Neural cell (in vitro differentiated cells): Measurements from ENCODE around the gene RELN. TPM values are rescaled to one million over a fixed set of nuclear protein-coding genes. Genes with fewer than 3 reads are reported as not detected.
A peak's percentile ranks its signal among the peaks of the same experiment; 100 is the strongest.

Source experiments
- H2AFZ ChIP-seq: fragments of 200-600, 300-800 bp; sonication (generic), shearing (Covaris generic); 2 replicates; pipeline ENCODE4 v1.6.0; 2014; ENCODE audit warnings: low read depth, mild to moderate bottlenecking, antibody characterized with exemption, low read length, moderate library complexity
- H3F3A ChIP-seq: fragments of 200-600 bp; shearing (Covaris generic); 2 replicates; pipeline ENCODE4 v1.6.1; 2016; ENCODE audit warnings: mild to moderate bottlenecking, moderate library complexity, mixed read lengths, antibody characterized with exemption, low read length; ENCODE audit not compliant: insufficient read depth, poor library complexity, severe bottlenecking
- H3K27ac ChIP-seq: fragments of 200-600, 300-800 bp; sonication (generic), shearing (Covaris generic); 2 replicates; pipeline ENCODE4 v1.5.1; 2014; ENCODE audit warnings: mild to moderate bottlenecking, low read length, moderate library complexity
- H3K27me3 ChIP-seq: fragments of 300-800, 200-600 bp; sonication (generic), shearing (Covaris generic); 2 replicates; pipeline ENCODE4 v1.6.0; 2014; ENCODE audit warnings: mild to moderate bottlenecking, low read depth, low read length, moderate library complexity; ENCODE audit not compliant: insufficient read depth
- H3K36me3 ChIP-seq: fragments of 300-800, 200-600 bp; sonication (generic), shearing (Covaris generic); 2 replicates; pipeline ENCODE4 v1.5.1; 2014; ENCODE audit warnings: mild to moderate bottlenecking, antibody characterized with exemption, low read length, moderate library complexity; ENCODE audit not compliant: insufficient read depth
- H3K4me2 ChIP-seq: fragments of 300-800, 200-600 bp; sonication (generic), shearing (Covaris generic); 2 replicates; pipeline ENCODE4 v1.6.0; 2014; ENCODE audit warnings: mild to moderate bottlenecking, low read length
- H3K4me3 ChIP-seq: fragments of 300-800, 200-600 bp; sonication (generic), shearing (Covaris generic); 2 replicates; pipeline ENCODE4 v1.5.1; 2014; ENCODE audit warnings: mild to moderate bottlenecking, low read length, moderate library complexity
- H3K79me2 ChIP-seq: fragments of 200-600 bp; shearing (Covaris generic); replicated peaks from 2 replicates; pipeline ENCODE4 v1.6.0; 2014; ENCODE audit warnings: mild to moderate bottlenecking, low read length, moderate library complexity; ENCODE audit not compliant: insufficient read depth
- H3K9ac ChIP-seq: fragments of 300-800, 200-600 bp; sonication (generic), shearing (Covaris generic); 2 replicates; pipeline ENCODE4 v1.6.1; 2016; ENCODE audit warnings: mild to moderate bottlenecking, low read length, mixed read lengths
- H3K9me2 ChIP-seq: fragments of 200-600 bp; shearing (Covaris generic); 2 replicates; pipeline ENCODE4 v1.6.1; 2016; ENCODE audit warnings: mild to moderate bottlenecking, low read length, mixed read lengths; ENCODE audit not compliant: insufficient read depth
- H3K9me3 ChIP-seq: fragments of 200-600, 300-800 bp; sonication (generic), shearing (Covaris generic); 2 replicates; pipeline ENCODE4 v1.6.1; 2016; ENCODE audit warnings: mild to moderate bottlenecking, mixed run types, low read length, moderate library complexity, mixed read lengths
- H4K20me1 ChIP-seq: fragments of 200-600 bp; shearing (Covaris generic); 2 replicates; pipeline ENCODE4 v1.6.1; 2016; ENCODE audit warnings: mild to moderate bottlenecking, mixed run types; ENCODE audit not compliant: insufficient read depth
- EP300 ChIP-seq: fragments of 450-650 bp; conservative IDR thresholded peaks from 2 replicates; pipeline ENCODE4 v1.6.1; 2014; ENCODE audit warnings: antibody characterized with exemption, mild to moderate bottlenecking, moderate library complexity; ENCODE audit not compliant: poor library complexity, severe bottlenecking
- EZH2 ChIP-seq: fragments of 200-600, 300-800 bp; shearing (Covaris generic), sonication (generic); IDR thresholded peaks from 2 replicates; pipeline ENCODE4 v1.6.1; 2014; ENCODE audit warnings: antibody characterized with exemption, low read length, borderline replicate concordance, mild to moderate bottlenecking; ENCODE audit not compliant: insufficient read depth, poor library complexity, severe bottlenecking
- MXI1 ChIP-seq: fragments of 450-650 bp; conservative IDR thresholded peaks from 2 replicates; pipeline ENCODE4 v1.6.1; 2014; ENCODE audit warnings: antibody characterized with exemption, mild to moderate bottlenecking; ENCODE audit not compliant: poor library complexity, severe bottlenecking
- POLR2AphosphoS5 ChIP-seq: IDR thresholded peaks from 2 replicates; pipeline ENCODE4 v1.6.1; 2012
- RAD21 ChIP-seq: fragments of 450-650 bp; conservative IDR thresholded peaks from 2 replicates; pipeline ENCODE4 v1.6.1; 2014; ENCODE audit warnings: antibody characterized with exemption, mild to moderate bottlenecking, moderate library complexity
- SMC3 ChIP-seq: fragments of 450-650 bp; conservative IDR thresholded peaks from 2 replicates; pipeline ENCODE4 v1.6.1; 2014; ENCODE audit warnings: antibody characterized with exemption, mild to moderate bottlenecking, moderate library complexity; ENCODE audit not compliant: poor library complexity
- TAF1 ChIP-seq: IDR thresholded peaks from 2 replicates; pipeline ENCODE4 v1.6.1; 2012; ENCODE audit warnings: low read depth
- polyA plus RNA-seq: library from polyadenylated mRNA; depleted of rRNA; stranded (reverse); fragments of >200 nt; gene quantifications from 2 replicates; pipeline ENCODE4 v1.2.3, GENCODE V29; 2014
- TF ChIP-seq, protein P1 (sequence below): IDR thresholded peaks from 2 replicates; pipeline ENCODE4 v1.6.1; 2012; ENCODE audit warnings: borderline replicate concordance
- TF ChIP-seq, protein P2 (sequence below): fragments of 450-650 bp; IDR thresholded peaks from 2 replicates; pipeline ENCODE4 v1.5.1; 2014; ENCODE audit warnings: antibody characterized with exemption, mild to moderate bottlenecking, moderate library complexity; ENCODE audit not compliant: poor library complexity, severe bottlenecking

RELN gene
- polyA plus RNA-seq, 1 donor from 2014 or later: 178 TPM

- no peak overlapping the region for H3K9ac ChIP-seq
- no peaks in the 10 kb centered on the region for H3K9me2 ChIP-seq
- H3K4me3 ChIP-seq: no peak overlapping the region
- TF ChIP-seq EP300 (peak; percentile 91), POLR2AphosphoS5 (peak; percentile 78), EZH2 (no peak), SMC3 (no peak), MXI1 (no peak), RAD21 (no peak)
- TF ChIP-seq, protein P1, sequence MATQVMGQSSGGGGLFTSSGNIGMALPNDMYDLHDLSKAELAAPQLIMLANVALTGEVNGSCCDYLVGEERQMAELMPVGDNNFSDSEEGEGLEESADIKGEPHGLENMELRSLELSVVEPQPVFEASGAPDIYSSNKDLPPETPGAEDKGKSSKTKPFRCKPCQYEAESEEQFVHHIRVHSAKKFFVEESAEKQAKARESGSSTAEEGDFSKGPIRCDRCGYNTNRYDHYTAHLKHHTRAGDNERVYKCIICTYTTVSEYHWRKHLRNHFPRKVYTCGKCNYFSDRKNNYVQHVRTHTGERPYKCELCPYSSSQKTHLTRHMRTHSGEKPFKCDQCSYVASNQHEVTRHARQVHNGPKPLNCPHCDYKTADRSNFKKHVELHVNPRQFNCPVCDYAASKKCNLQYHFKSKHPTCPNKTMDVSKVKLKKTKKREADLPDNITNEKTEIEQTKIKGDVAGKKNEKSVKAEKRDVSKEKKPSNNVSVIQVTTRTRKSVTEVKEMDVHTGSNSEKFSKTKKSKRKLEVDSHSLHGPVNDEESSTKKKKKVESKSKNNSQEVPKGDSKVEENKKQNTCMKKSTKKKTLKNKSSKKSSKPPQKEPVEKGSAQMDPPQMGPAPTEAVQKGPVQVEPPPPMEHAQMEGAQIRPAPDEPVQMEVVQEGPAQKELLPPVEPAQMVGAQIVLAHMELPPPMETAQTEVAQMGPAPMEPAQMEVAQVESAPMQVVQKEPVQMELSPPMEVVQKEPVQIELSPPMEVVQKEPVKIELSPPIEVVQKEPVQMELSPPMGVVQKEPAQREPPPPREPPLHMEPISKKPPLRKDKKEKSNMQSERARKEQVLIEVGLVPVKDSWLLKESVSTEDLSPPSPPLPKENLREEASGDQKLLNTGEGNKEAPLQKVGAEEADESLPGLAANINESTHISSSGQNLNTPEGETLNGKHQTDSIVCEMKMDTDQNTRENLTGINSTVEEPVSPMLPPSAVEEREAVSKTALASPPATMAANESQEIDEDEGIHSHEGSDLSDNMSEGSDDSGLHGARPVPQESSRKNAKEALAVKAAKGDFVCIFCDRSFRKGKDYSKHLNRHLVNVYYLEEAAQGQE: no peak
- no peaks in the 10 kb centered on the region for H3K9me3 ChIP-seq
- no peaks in the 10 kb centered on the region for H3K36me3 ChIP-seq
- H4K20me1 ChIP-seq: no peaks in the 10 kb centered on the region
- no peaks in the 10 kb centered on the region for H3K79me2 ChIP-seq
- H3F3A ChIP-seq: no peaks in the 10 kb centered on the region
- no peaks in the 10 kb centered on the region for H3K27me3 ChIP-seq
- peak overlapping the region; percentile 6 for H3K27ac ChIP-seq
- no peak overlapping the region for H3K4me2 ChIP-seq
- H2AFZ ChIP-seq: no peak overlapping the region
Measured at GRCh38 chr7:103718482-103719061, 270.9 kb downstream of the RELN start.

- Histone ChIP-seq H3K79me2 (no peaks in the 10 kb centered on the region), H3F3A (no peaks in the 10 kb centered on the region), H2AFZ (no peak overlapping the region), H3K27me3 (no peaks in the 10 kb centered on the region), H3K4me2 (no peak overlapping the region), H3K9me2 (no peaks in the 10 kb centered on the region), H3K9me3 (no peaks in the 10 kb centered on the region), H3K36me3 (no peaks in the 10 kb centered on the region), H3K4me3 (no peak overlapping the region), H4K20me1 (no peaks in the 10 kb centered on the region), H3K9ac (no peak overlapping the region), H3K27ac (peak overlapping the region; percentile 6)
- TF ChIP-seq RAD21 (no peak), SMC3 (no peak), TAF1 (no peak), POLR2AphosphoS5 (no peak), EP300 (no peak), MXI1 (no peak), EZH2 (no peak)
- TF ChIP-seq, protein P2, sequence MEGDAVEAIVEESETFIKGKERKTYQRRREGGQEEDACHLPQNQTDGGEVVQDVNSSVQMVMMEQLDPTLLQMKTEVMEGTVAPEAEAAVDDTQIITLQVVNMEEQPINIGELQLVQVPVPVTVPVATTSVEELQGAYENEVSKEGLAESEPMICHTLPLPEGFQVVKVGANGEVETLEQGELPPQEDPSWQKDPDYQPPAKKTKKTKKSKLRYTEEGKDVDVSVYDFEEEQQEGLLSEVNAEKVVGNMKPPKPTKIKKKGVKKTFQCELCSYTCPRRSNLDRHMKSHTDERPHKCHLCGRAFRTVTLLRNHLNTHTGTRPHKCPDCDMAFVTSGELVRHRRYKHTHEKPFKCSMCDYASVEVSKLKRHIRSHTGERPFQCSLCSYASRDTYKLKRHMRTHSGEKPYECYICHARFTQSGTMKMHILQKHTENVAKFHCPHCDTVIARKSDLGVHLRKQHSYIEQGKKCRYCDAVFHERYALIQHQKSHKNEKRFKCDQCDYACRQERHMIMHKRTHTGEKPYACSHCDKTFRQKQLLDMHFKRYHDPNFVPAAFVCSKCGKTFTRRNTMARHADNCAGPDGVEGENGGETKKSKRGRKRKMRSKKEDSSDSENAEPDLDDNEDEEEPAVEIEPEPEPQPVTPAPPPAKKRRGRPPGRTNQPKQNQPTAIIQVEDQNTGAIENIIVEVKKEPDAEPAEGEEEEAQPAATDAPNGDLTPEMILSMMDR: no peak
- TF ChIP-seq, protein P1: no peak
Measured at GRCh38 chr7:103717574-103717973, 271.9 kb downstream of the RELN start.
